CD8-positive, alpha-beta memory T cell (primary cell): Measurements from ENCODE around the gene CLCF1. TPM values are rescaled to one million over a fixed set of nuclear protein-coding genes. Genes with fewer than 3 reads are reported as not detected.
A peak's percentile ranks its signal among the peaks of the same experiment; 100 is the strongest.

Experiments used
- CTCF ChIA-PET: fragments of 350-600 bp; sonication (Branson Sonifier 250); formaldehyde crosslinking; loops from one replicate; lab custom pipeline; 2021; ENCODE audit warnings: antibody characterized with exemption; lab: Charles Lee
- POLR2A ChIA-PET: fragments of 350-600 bp; sonication (Branson Sonifier 250); formaldehyde crosslinking; loops from one replicate; lab custom pipeline; 2021; ENCODE audit warnings: antibody characterized with exemption; lab: Charles Lee
- DNase-seq, 5 donors: peaks; one replicate each; pipeline versions ENCODE4 v3.0.0 to v3.0.0-alpha.2; 2020 to 2022; ENCODE audit warnings: mixed read lengths in 1 of 5
- H3K27ac ChIP-seq: one replicate; pipeline ENCODE4 v1.7.0; 2013; ENCODE audit warnings: low read depth, mild to moderate bottlenecking, low read length, moderate library complexity
- H3K27me3 ChIP-seq: 2 replicates; pipeline ENCODE4 v1.7.0; 2013; ENCODE audit warnings: low read length, mild to moderate bottlenecking; ENCODE audit not compliant: insufficient read depth, poor library complexity, severe bottlenecking
- H3K36me3 ChIP-seq: 2 replicates; pipeline ENCODE4 v1.7.0; 2013; ENCODE audit warnings: mild to moderate bottlenecking, low read length, moderate library complexity; ENCODE audit not compliant: insufficient read depth
- H3K4me1 ChIP-seq: 2 replicates; pipeline ENCODE4 v1.7.0; 2013; ENCODE audit warnings: mild to moderate bottlenecking, low read length, moderate library complexity; ENCODE audit not compliant: insufficient read depth
- H3K4me3 ChIP-seq: 2 replicates; pipeline ENCODE4 v1.7.0; 2013; ENCODE audit warnings: mild to moderate bottlenecking, low read length
- H3K9me3 ChIP-seq: 2 replicates; pipeline ENCODE4 v1.7.0; 2013; ENCODE audit warnings: mild to moderate bottlenecking, low read length
- H3K27ac Mint-ChIP-seq, 8 donors: one replicate each; pipeline ENCODE4 v1.8.0; 2020 to 2021; ENCODE audit warnings: mixed read lengths in 8 of 8, mild to moderate bottlenecking in 6 of 8, inconsistent platforms in 3 of 8, moderate library complexity in 3 of 8
- H3K27me3 Mint-ChIP-seq, 2 donors: one replicate each; pipeline ENCODE4 v1.8.0; 2020 to 2021; ENCODE audit warnings: mixed read lengths in 2 of 2, mild to moderate bottlenecking in 1 of 2, moderate library complexity in 1 of 2
- H3K36me3 Mint-ChIP-seq, 3 donors: one replicate each; pipeline ENCODE4 v1.8.0; 2020 to 2021; ENCODE audit warnings: mixed read lengths in 3 of 3, inconsistent platforms in 1 of 3, mild to moderate bottlenecking in 1 of 3
- H3K4me1 Mint-ChIP-seq, 3 donors: one replicate each; pipeline ENCODE4 v1.8.0; 2020 to 2021; ENCODE audit warnings: mixed read lengths in 3 of 3, inconsistent platforms in 1 of 3, mild to moderate bottlenecking in 1 of 3
- H3K4me3 Mint-ChIP-seq, 7 donors: one replicate each; pipeline ENCODE4 v1.8.0; 2020 to 2021; ENCODE audit warnings: mixed read lengths in 7 of 7, mild to moderate bottlenecking in 6 of 7, moderate library complexity in 4 of 7, inconsistent platforms in 2 of 7
- H3K9me3 Mint-ChIP-seq, 5 donors: one replicate each; pipeline ENCODE4 v1.8.0; 2020 to 2022; ENCODE audit warnings: mixed read lengths in 5 of 5, mild to moderate bottlenecking in 3 of 5, moderate library complexity in 2 of 5, inconsistent platforms in 1 of 5
- polyA plus RNA-seq: library from polyadenylated mRNA; unstranded; fragments of 300-500 nt; fragmentation: Illumina TruSeq; gene quantifications from one replicate; pipeline ENCODE4 v1.2.3, GENCODE V29; 2021
- total RNA-seq, 2 experiments: library from RNA; stranded (reverse); gene quantifications; one replicate each; pipeline ENCODE4 v1.2.3, GENCODE V29; 2021

The CLCF1 gene
- total and polyA plus RNA-seq, 3 experiments from 2014 or later = 3.5 to 4.6 (median 4.2) TPM

- peaks cover 3% of the 10 kb centered on the region for H3K27me3 ChIP-seq
- peaks cover 0 to 2% of the 10 kb centered on the region in 2 donors for H3K27me3 Mint-ChIP-seq
- peaks cover 0 to 5% (median 0%) of the 10 kb centered on the region in 3 donors for H3K36me3 Mint-ChIP-seq
- H3K9me3 Mint-ChIP-seq = peaks cover 0 to 4% (median 0%) of the 10 kb centered on the region in 5 donors
- CTCF ChIA-PET = interaction anchor here (0.9 to 25.1 kb wide), 6 partner anchors 8 to 114 kb away, joined by 3 to 860 read pairs (median 8); partner anchors contain the start of gene POLD4
- H3K4me1 Mint-ChIP-seq = peaks cover 24 to 52% (median 25%) of the 10 kb centered on the region in 3 donors
- H3K4me3 ChIP-seq = no peak overlapping the region
- peak overlapping the region in 6 of 8 donors; percentile 29 to 86 (median 64) for H3K27ac Mint-ChIP-seq
- no peaks in the 10 kb centered on the region for H3K9me3 ChIP-seq
- no peak overlapping the region for H3K27ac ChIP-seq
- peak overlapping the region in 6 of 7 donors; percentile 12 to 65 (median 23) for H3K4me3 Mint-ChIP-seq
- no peaks in the 10 kb centered on the region for H3K36me3 ChIP-seq
- POLR2A ChIA-PET = interaction anchor here (0.6 to 4.3 kb wide), 4 partner anchors 14 to 26 kb away, joined by 3 to 51 read pairs (median 10); partner anchors contain the start of gene POLD4
- peaks cover 29% of the 10 kb centered on the region for H3K4me1 ChIP-seq
- no peak for DNase-seq
Measured at GRCh38 chr11:67376063-67376820, 2.8 kb upstream of the CLCF1 start.

- CTCF ChIA-PET = interaction anchor here (0.9 to 25.1 kb wide), 5 partner anchors 8 to 108 kb away, joined by 3 to 860 read pairs (median 12); partner anchors contain the start of gene POLD4
- peak overlapping the region in 5 of 8 donors; percentile 59 to 98 (median 83) for H3K27ac Mint-ChIP-seq
- H3K4me1 ChIP-seq = peaks cover 36% of the 10 kb centered on the region
Measured at GRCh38 chr11:67375320-67376055, 2.1 kb upstream of the CLCF1 start.

GRCh38 chr11:67374571-67375281 is 1.3 kb upstream of the CLCF1 start:
- H3K27ac Mint-ChIP-seq = peak overlapping the region; percentile 34 to 98 (median 88)
- peak overlapping the region; percentile 78 to 98 (median 85) for H3K4me3 Mint-ChIP-seq
- Histone ChIP-seq H3K36me3 (no peaks in the 10 kb centered on the region), H3K27me3 (peaks cover 3% of the 10 kb centered on the region), H3K4me1 (peaks cover 41% of the 10 kb centered on the region), H3K9me3 (no peaks in the 10 kb centered on the region), H3K4me3 (no peak overlapping the region), H3K27ac (peak overlapping the region; percentile 79)
- H3K27me3 Mint-ChIP-seq = peaks cover 0 to 5% of the 10 kb centered on the region in 2 donors
- peaks cover 32 to 62% (median 39%) of the 10 kb centered on the region in 3 donors for H3K4me1 Mint-ChIP-seq
- H3K36me3 Mint-ChIP-seq = peaks cover 0 to 5% (median 0%) of the 10 kb centered on the region in 3 donors
- peaks cover 0 to 4% (median 0%) of the 10 kb centered on the region in 5 donors for H3K9me3 Mint-ChIP-seq
- ChIA-PET POLR2A (interaction anchor here (0.7 to 4.3 kb wide), 3 partner anchors 12 to 57 kb away, joined by 4 to 51 read pairs (median 7); partner anchors contain the start of gene POLD4), CTCF (interaction anchor here (1.5 to 25.1 kb wide), 3 partner anchors 9 to 28 kb away, joined by 4 to 860 read pairs (median 113); partner anchors contain the start of gene POLD4)
- no peak for DNase-seq

More at GRCh38 chr11:67375320-67376055, 2.1 kb upstream of the CLCF1 start:
- POLR2A ChIA-PET = interaction anchor here (1.3 to 4.3 kb wide), 2 partner anchors 13 to 23 kb away, joined by 3 to 51 read pairs; partner anchors contain the start of gene POLD4
- peaks cover 0 to 4% (median 0%) of the 10 kb centered on the region in 5 donors for H3K9me3 Mint-ChIP-seq
- no peak overlapping the region for H3K4me3 ChIP-seq
- H3K36me3 Mint-ChIP-seq = peaks cover 0 to 5% (median 0%) of the 10 kb centered on the region in 3 donors
- peak overlapping the region in 6 of 7 donors; percentile 12 to 65 (median 26) for H3K4me3 Mint-ChIP-seq
- peaks cover 27 to 54% (median 31%) of the 10 kb centered on the region in 3 donors for H3K4me1 Mint-ChIP-seq
- H3K27me3 ChIP-seq = peaks cover 3% of the 10 kb centered on the region
- no peak overlapping the region for H3K27ac ChIP-seq
- peaks cover 0 to 5% of the 10 kb centered on the region in 2 donors for H3K27me3 Mint-ChIP-seq
- H3K9me3 ChIP-seq = no peaks in the 10 kb centered on the region
- DNase-seq = no peak
- no peaks in the 10 kb centered on the region for H3K36me3 ChIP-seq

GRCh38 chr11:67373648-67374570 is 511 bp upstream of the CLCF1 start:
- Histone ChIP-seq H3K36me3 (no peaks in the 10 kb centered on the region), H3K27me3 (peaks cover 3% of the 10 kb centered on the region), H3K27ac (peak overlapping the region; percentile 79), H3K4me3 (peak overlapping the region; percentile 53), H3K9me3 (no peaks in the 10 kb centered on the region), H3K4me1 (peaks cover 49% of the 10 kb centered on the region)
- DNase-seq = peak; percentile 71 to 96 (median 85)
- Mint-ChIP-seq H3K27ac (peak overlapping the region; percentile 91 to 98 (median 96)), H3K4me3 (peak overlapping the region; percentile 91 to 99 (median 97)), H3K27me3 (peaks cover 0 to 5% of the 10 kb centered on the region in 2 donors), H3K36me3 (peaks cover 0 to 5% (median 0%) of the 10 kb centered on the region in 3 donors), H3K4me1 (peaks cover 40 to 70% (median 47%) of the 10 kb centered on the region in 3 donors), H3K9me3 (peaks cover 0 to 4% (median 0%) of the 10 kb centered on the region in 5 donors)
- CTCF ChIA-PET = interaction anchor here (0.6 to 25.1 kb wide), 5 partner anchors 10 to 64 kb away, joined by 3 to 860 read pairs (median 4); partner anchors contain the start of genes POLD4, PPP1CA and PTPRCAP
- POLR2A ChIA-PET = interaction anchor here (0.6 to 4.3 kb wide), 16 partner anchors 9 to 935 kb away, joined by 3 to 51 read pairs (median 5); partner anchors contain the start of genes KDM2A, POLD4, PPP1CA and RPS6KB2

GRCh38 chr11:67372321-67372992 is 941 bp downstream of the CLCF1 start:
- H3K9me3 ChIP-seq = no peaks in the 10 kb centered on the region
- POLR2A ChIA-PET = interaction anchor here (0.9 to 4.3 kb wide), 7 partner anchors 19 to 253 kb away, joined by 3 to 51 read pairs (median 7); partner anchors contain the start of genes KDM2A, POLD4 and PPP1CA
- peak overlapping the region; percentile 82 to 95 (median 90) for H3K4me3 Mint-ChIP-seq
- DNase-seq = no peak
- H3K36me3 Mint-ChIP-seq = peaks cover 0 to 7% (median 0%) of the 10 kb centered on the region in 3 donors
- peaks cover 3% of the 10 kb centered on the region for H3K27me3 ChIP-seq
- CTCF ChIA-PET = interaction anchor here (0.9 to 25.1 kb wide), 5 partner anchors 11 to 55 kb away, joined by 3 to 860 read pairs (median 12); partner anchors contain the start of gene POLD4
- H3K4me3 ChIP-seq = peak overlapping the region; percentile 34
- no peaks in the 10 kb centered on the region for H3K36me3 ChIP-seq
- peak overlapping the region; percentile 16 for H3K27ac ChIP-seq
- H3K4me1 ChIP-seq = peaks cover 60% of the 10 kb centered on the region
- H3K27ac Mint-ChIP-seq = peak overlapping the region in 5 of 8 donors; percentile 78 to 97 (median 92)
- H3K27me3 Mint-ChIP-seq = peaks cover 0 to 5% of the 10 kb centered on the region in 2 donors
- peaks cover 0 to 4% (median 0%) of the 10 kb centered on the region in 5 donors for H3K9me3 Mint-ChIP-seq
- H3K4me1 Mint-ChIP-seq = peaks cover 54 to 84% (median 60%) of the 10 kb centered on the region in 3 donors

DNA sequence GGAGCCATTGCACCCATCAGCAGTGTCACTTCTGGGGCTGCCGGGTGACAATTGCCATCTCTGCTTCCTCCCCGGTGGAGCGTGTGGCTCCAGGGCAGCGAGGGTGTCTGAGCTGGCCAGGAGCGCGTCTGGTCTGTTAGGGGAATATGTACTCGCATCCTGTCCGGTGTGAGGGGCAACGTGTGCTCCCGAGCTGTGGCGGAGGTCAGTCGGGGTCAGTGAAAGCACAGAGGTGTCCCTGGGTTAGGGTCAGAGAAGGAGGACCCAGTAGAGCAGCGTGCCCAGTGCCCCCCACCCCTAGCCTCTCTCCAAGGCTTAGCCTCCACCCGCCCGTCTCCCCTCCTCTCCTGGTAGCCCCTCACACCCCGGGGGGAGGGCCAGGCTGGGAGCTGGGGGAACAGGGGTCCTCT is 1.5 kb downstream of the CLCF1 start:
- no peaks in the 10 kb centered on the region for H3K9me3 ChIP-seq
- peak overlapping the region; percentile 34 for H3K4me3 ChIP-seq
- no peaks in the 10 kb centered on the region for H3K36me3 ChIP-seq
- H3K27me3 Mint-ChIP-seq = peaks cover 0 to 5% of the 10 kb centered on the region in 2 donors
- POLR2A ChIA-PET = interaction anchor here (1.5 to 3.2 kb wide), 2 partner anchors 9 to 18 kb away, joined by 5 to 15 read pairs; partner anchors contain the start of gene POLD4
- H3K36me3 Mint-ChIP-seq = peaks cover 0 to 7% (median 0%) of the 10 kb centered on the region in 3 donors
- H3K9me3 Mint-ChIP-seq = peaks cover 0 to 4% (median 0%) of the 10 kb centered on the region in 5 donors
- peak overlapping the region; percentile 82 to 95 (median 90) for H3K4me3 Mint-ChIP-seq
- DNase-seq = peak in 1 of 5 donors; percentile 47
- CTCF ChIA-PET = interaction anchor here (0.9 to 25.1 kb wide), 6 partner anchors 12 to 54 kb away, joined by 3 to 860 read pairs (median 9); partner anchors contain the start of gene POLD4
- H3K4me1 ChIP-seq = peaks cover 60% of the 10 kb centered on the region
- H3K27me3 ChIP-seq = peaks cover 3% of the 10 kb centered on the region
- H3K27ac ChIP-seq = peak overlapping the region; percentile 16
- H3K4me1 Mint-ChIP-seq = peaks cover 54 to 84% (median 60%) of the 10 kb centered on the region in 3 donors
- H3K27ac Mint-ChIP-seq = peak overlapping the region; percentile 78 to 99 (median 92)
